Measurements from ENCODE around the gene ERFE. TPM values are rescaled to one million over a fixed set of nuclear protein-coding genes. Genes with fewer than 3 reads are reported as not detected.

Gene ERFE
- total RNA-seq, 1 donor from 2014 or later = 4.2 TPM

- H3K4me1 ChIP-seq (ENCODE audit: control insufficient read depth in 3 of 3, insufficient read depth in 3 of 3, low read length in 3 of 3) = peaks cover 0 to 3% (median 0%) of the 10 kb centered on the region in 3 donors
Measured at GRCh38 chr2:238126775-238127164, 32.0 kb upstream of the ERFE start.

GRCh38 chr2:238127165-238128060 is 31.4 kb upstream of the ERFE start:
- peaks cover 0 to 3% (median 0%) of the 10 kb centered on the region in 3 donors for H3K4me1 ChIP-seq (ENCODE audit: control insufficient read depth in 3 of 3, insufficient read depth in 3 of 3, low read length in 3 of 3)
- peak overlapping the region in 1 of 3 donors; percentile 14 for H3K4me3 ChIP-seq (ENCODE audit: low read length in 3 of 3)
- H3K27ac ChIP-seq (ENCODE audit: low read depth, low read length) = no peak overlapping the region
- H3K9me3 ChIP-seq (ENCODE audit: control insufficient read depth in 3 of 3, low read length in 3 of 3) = no peaks in the 10 kb centered on the region
- H3K36me3 ChIP-seq (ENCODE audit: control insufficient read depth in 3 of 3, insufficient read depth in 3 of 3, low read length in 3 of 3) = no peaks in the 10 kb centered on the region
- peak overlapping the region in 1 of 3 donors; percentile 14 for H3K9ac ChIP-seq (ENCODE audit: low read depth in 1 of 3, low read length in 3 of 3)
- no peaks in the 10 kb centered on the region for H3K27me3 ChIP-seq (ENCODE audit: control insufficient read depth in 3 of 3, insufficient read depth in 3 of 3, low read length in 3 of 3)

More at GRCh38 chr2:238126775-238127164, 32.0 kb upstream of the ERFE start:
- Histone ChIP-seq H3K27ac (ENCODE audit: low read depth, low read length) (no peak overlapping the region), H3K36me3 (ENCODE audit: control insufficient read depth in 3 of 3, insufficient read depth in 3 of 3, low read length in 3 of 3) (no peaks in the 10 kb centered on the region), H3K9me3 (ENCODE audit: control insufficient read depth in 3 of 3, low read length in 3 of 3) (no peaks in the 10 kb centered on the region), H3K27me3 (ENCODE audit: control insufficient read depth in 3 of 3, insufficient read depth in 3 of 3, low read length in 3 of 3) (no peaks in the 10 kb centered on the region), H3K9ac (ENCODE audit: low read depth in 1 of 3, low read length in 3 of 3) (no peak overlapping the region), H3K4me3 (ENCODE audit: low read length in 3 of 3) (no peak overlapping the region)

GRCh38 chr2:238128061-238128440 is 30.7 kb upstream of the ERFE start:
- Histone ChIP-seq H3K27me3 (ENCODE audit: control insufficient read depth in 3 of 3, insufficient read depth in 3 of 3, low read length in 3 of 3) (no peaks in the 10 kb centered on the region), H3K27ac (ENCODE audit: low read depth, low read length) (no peak overlapping the region), H3K4me3 (ENCODE audit: low read length in 3 of 3) (no peak overlapping the region), H3K4me1 (ENCODE audit: control insufficient read depth in 3 of 3, insufficient read depth in 3 of 3, low read length in 3 of 3) (peaks cover 0 to 3% (median 0%) of the 10 kb centered on the region in 3 donors), H3K9me3 (ENCODE audit: control insufficient read depth in 3 of 3, low read length in 3 of 3) (no peaks in the 10 kb centered on the region), H3K9ac (ENCODE audit: low read depth in 1 of 3, low read length in 3 of 3) (no peak overlapping the region), H3K36me3 (ENCODE audit: control insufficient read depth in 3 of 3, insufficient read depth in 3 of 3, low read length in 3 of 3) (no peaks in the 10 kb centered on the region)

GRCh38 chr2:238128534-238129001 is 30.2 kb upstream of the ERFE start:
- no peaks in the 10 kb centered on the region for H3K36me3 ChIP-seq (ENCODE audit: control insufficient read depth in 3 of 3, insufficient read depth in 3 of 3, low read length in 3 of 3)
- no peak overlapping the region for H3K9ac ChIP-seq (ENCODE audit: low read depth in 1 of 3, low read length in 3 of 3)
- H3K27me3 ChIP-seq (ENCODE audit: control insufficient read depth in 3 of 3, insufficient read depth in 3 of 3, low read length in 3 of 3) = no peaks in the 10 kb centered on the region
- H3K27ac ChIP-seq (ENCODE audit: low read depth, low read length) = no peak overlapping the region
- H3K9me3 ChIP-seq (ENCODE audit: control insufficient read depth in 3 of 3, low read length in 3 of 3) = no peaks in the 10 kb centered on the region
- no peak overlapping the region for H3K4me3 ChIP-seq (ENCODE audit: low read length in 3 of 3)
- peaks cover 0 to 3% (median 0%) of the 10 kb centered on the region in 3 donors for H3K4me1 ChIP-seq (ENCODE audit: control insufficient read depth in 3 of 3, insufficient read depth in 3 of 3, low read length in 3 of 3)

GRCh38 chr2:238129166-238130010 is 29.4 kb upstream of the ERFE start:
- no peaks in the 10 kb centered on the region for H3K27me3 ChIP-seq (ENCODE audit: control insufficient read depth in 3 of 3, insufficient read depth in 3 of 3, low read length in 3 of 3)
- H3K36me3 ChIP-seq (ENCODE audit: control insufficient read depth in 3 of 3, insufficient read depth in 3 of 3, low read length in 3 of 3) = no peaks in the 10 kb centered on the region
- H3K9ac ChIP-seq (ENCODE audit: low read depth in 1 of 3, low read length in 3 of 3) = no peak overlapping the region
- H3K4me3 ChIP-seq (ENCODE audit: low read length in 3 of 3) = no peak overlapping the region
- H3K27ac ChIP-seq (ENCODE audit: low read depth, low read length) = no peak overlapping the region
- no peaks in the 10 kb centered on the region for H3K9me3 ChIP-seq (ENCODE audit: control insufficient read depth in 3 of 3, low read length in 3 of 3)
- peaks cover 0 to 9% (median 0%) of the 10 kb centered on the region in 3 donors for H3K4me1 ChIP-seq (ENCODE audit: control insufficient read depth in 3 of 3, insufficient read depth in 3 of 3, low read length in 3 of 3)

- no peaks in the 10 kb centered on the region for H3K9me3 ChIP-seq (ENCODE audit: control insufficient read depth in 3 of 3, low read length in 3 of 3)
- H3K27ac ChIP-seq (ENCODE audit: low read depth, low read length) = no peak overlapping the region
- H3K27me3 ChIP-seq (ENCODE audit: control insufficient read depth in 3 of 3, insufficient read depth in 3 of 3, low read length in 3 of 3) = no peaks in the 10 kb centered on the region
- no peak overlapping the region for H3K4me3 ChIP-seq (ENCODE audit: low read length in 3 of 3)
- peaks cover 0 to 14% (median 3%) of the 10 kb centered on the region in 3 donors for H3K4me1 ChIP-seq (ENCODE audit: control insufficient read depth in 3 of 3, insufficient read depth in 3 of 3, low read length in 3 of 3)
- H3K36me3 ChIP-seq (ENCODE audit: control insufficient read depth in 3 of 3, insufficient read depth in 3 of 3, low read length in 3 of 3) = no peaks in the 10 kb centered on the region
- H3K9ac ChIP-seq (ENCODE audit: low read depth in 1 of 3, low read length in 3 of 3) = no peak overlapping the region
Measured at GRCh38 chr2:238130111-238130695, 28.6 kb upstream of the ERFE start.

- H3K9me3 ChIP-seq (ENCODE audit: control insufficient read depth in 3 of 3, low read length in 3 of 3) = no peaks in the 10 kb centered on the region
- H3K4me3 ChIP-seq (ENCODE audit: low read length in 3 of 3) = no peak overlapping the region
- no peak overlapping the region for H3K27ac ChIP-seq (ENCODE audit: low read depth, low read length)
- no peaks in the 10 kb centered on the region for H3K27me3 ChIP-seq (ENCODE audit: control insufficient read depth in 3 of 3, insufficient read depth in 3 of 3, low read length in 3 of 3)
- no peak overlapping the region for H3K9ac ChIP-seq (ENCODE audit: low read depth in 1 of 3, low read length in 3 of 3)
- peaks cover 4 to 22% (median 10%) of the 10 kb centered on the region in 3 donors for H3K4me1 ChIP-seq (ENCODE audit: control insufficient read depth in 3 of 3, insufficient read depth in 3 of 3, low read length in 3 of 3)
- H3K36me3 ChIP-seq (ENCODE audit: control insufficient read depth in 3 of 3, insufficient read depth in 3 of 3, low read length in 3 of 3) = no peaks in the 10 kb centered on the region
Measured at GRCh38 chr2:238130696-238131628, 27.8 kb upstream of the ERFE start.

- Histone ChIP-seq H3K9ac (ENCODE audit: low read depth in 1 of 3, low read length in 3 of 3) (no peak overlapping the region), H3K27ac (ENCODE audit: low read depth, low read length) (no peak overlapping the region), H3K9me3 (ENCODE audit: control insufficient read depth in 3 of 3, low read length in 3 of 3) (no peaks in the 10 kb centered on the region), H3K4me3 (ENCODE audit: low read length in 3 of 3) (no peak overlapping the region), H3K4me1 (ENCODE audit: control insufficient read depth in 3 of 3, insufficient read depth in 3 of 3, low read length in 3 of 3) (peaks cover 10 to 29% (median 20%) of the 10 kb centered on the region in 3 donors), H3K36me3 (ENCODE audit: control insufficient read depth in 3 of 3, insufficient read depth in 3 of 3, low read length in 3 of 3) (no peaks in the 10 kb centered on the region), H3K27me3 (ENCODE audit: control insufficient read depth in 3 of 3, insufficient read depth in 3 of 3, low read length in 3 of 3) (no peaks in the 10 kb centered on the region)
Measured at GRCh38 chr2:238131761-238132462, 26.9 kb upstream of the ERFE start.
